ENCODE data around the gene PCSK4. TPM values are rescaled to one million over a fixed set of nuclear protein-coding genes. Genes with fewer than 3 reads are reported as not detected.
"Not testable (repeated sequence)": the region's sequence is repeated elsewhere in the genome, so short reads cannot be mapped to it uniquely, and the experiment has no call there.

Gene PCSK4
- 0.59 and 0.92 TPM in 2 replicates for total RNA-seq

- DNase-seq (ENCODE audit: low read depth, low spot score) = peak; percentile 97
Observed at GRCh38 chr19:1490311-1491113, at the start of gene PCSK4. Gene PCSK4 (minus strand): TSS chr19:1490350. CDS start chr19:1490346, 4 bp downstream.

GRCh38 chr19:1539749-1540148, 49.6 kb upstream of the PCSK4 start:
- not testable (repeated sequence) for DNase-seq (ENCODE audit: low read depth, low spot score)

- no peak for DNase-seq (ENCODE audit: low read depth, low spot score)
Observed at GRCh38 chr19:1538978-1539377, 48.8 kb upstream of the PCSK4 start.

GRCh38 chr19:1535699-1536098, 45.5 kb upstream of the PCSK4 start:
- DNase-seq (ENCODE audit: low read depth, low spot score) = not testable (repeated sequence)

- no peak for DNase-seq (ENCODE audit: low read depth, low spot score)
Observed at GRCh38 chr19:1534972-1535371, 44.8 kb upstream of the PCSK4 start.

GRCh38 chr19:1533510-1534150, 43.5 kb upstream of the PCSK4 start:
- DNase-seq (ENCODE audit: low read depth, low spot score) = no peak

GRCh38 chr19:1532003-1532402, 41.9 kb upstream of the PCSK4 start:
- no peak for DNase-seq (ENCODE audit: low read depth, low spot score)

- no peak for DNase-seq (ENCODE audit: low read depth, low spot score)
Observed at GRCh38 chr19:1531587-1531986, 41.4 kb upstream of the PCSK4 start.

- not testable (repeated sequence) for DNase-seq (ENCODE audit: low read depth, low spot score)
Observed at GRCh38 chr19:1530856-1531255, 40.7 kb upstream of the PCSK4 start.

GRCh38 chr19:1529430-1529816, 39.3 kb upstream of the PCSK4 start:
- DNase-seq (ENCODE audit: low read depth, low spot score) = no peak

- no peak for DNase-seq (ENCODE audit: low read depth, low spot score)
Observed at GRCh38 chr19:1528596-1529429, 38.7 kb upstream of the PCSK4 start.

- DNase-seq (ENCODE audit: low read depth, low spot score) = no peak
Observed at GRCh38 chr19:1527650-1528309, 37.6 kb upstream of the PCSK4 start.

- DNase-seq (ENCODE audit: low read depth, low spot score) = no peak
Observed at GRCh38 chr19:1526979-1527649, 37.0 kb upstream of the PCSK4 start.

- DNase-seq (ENCODE audit: low read depth, low spot score) = no peak
Observed at GRCh38 chr19:1526066-1526778, 36.1 kb upstream of the PCSK4 start.

GRCh38 chr19:1525343-1525742, 35.2 kb upstream of the PCSK4 start:
- no peak for DNase-seq (ENCODE audit: low read depth, low spot score)

- no peak for DNase-seq (ENCODE audit: low read depth, low spot score)
Observed at GRCh38 chr19:1524972-1525325, 34.8 kb upstream of the PCSK4 start.

GRCh38 chr19:1524287-1524971, 34.3 kb upstream of the PCSK4 start:
- no peak for DNase-seq (ENCODE audit: low read depth, low spot score)

GRCh38 chr19:1523412-1524286, 33.5 kb upstream of the PCSK4 start, which contains the start of gene PLK5:
Gene PLK5 (plus strand): TSS chr19:1524077. CDS start chr19:1526997, 2,920 bp downstream.
- no peak for DNase-seq (ENCODE audit: low read depth, low spot score)

- DNase-seq (ENCODE audit: low read depth, low spot score) = no peak
Observed at GRCh38 chr19:1522838-1523237, 32.7 kb upstream of the PCSK4 start.
